Erythroblast (primary cell): ENCODE results near the gene RARA.

Source experiments
- GATA1 ChIP-seq: IDR thresholded peaks from 2 replicates; pipeline ENCODE4 v1.6.1; 2011; ENCODE audit warnings: low read depth, mild to moderate bottlenecking, control low read depth, low read length, moderate library complexity
- POLR2A ChIP-seq: IDR thresholded peaks from 2 replicates; pipeline ENCODE4 v1.6.1; 2011; ENCODE audit warnings: mild to moderate bottlenecking, low read length

- TF ChIP-seq POLR2A: no peak
- TF ChIP-seq GATA1: no peak
These were observed 18.2 kb upstream of the RARA start for GRCh38 chr17:40290629-40291280.
